Measurements from ENCODE around the gene STIMATE.

- TF ChIP-seq CTCF (conservative IDR thresholded peaks at IDR 0.05; ENCODE audit: low read depth in 2 of 2) (no peak; a peak in 1 of 4 replicates), POLR2AphosphoS5 (IDR thresholded peaks at IDR 0.05; ENCODE audit: low read depth) (no peak), EZH2 (IDR thresholded peaks at IDR 0.05; ENCODE audit: low read depth, unreplicated experiment) (no peak), EZH2phosphoT487 (IDR thresholded peaks at IDR 0.05; ENCODE audit: unreplicated experiment) (no peak), REST (IDR thresholded peaks at IDR 0.05; ENCODE audit: unreplicated experiment) (no peak), STAT1 (IDR thresholded peaks at IDR 0.05; ENCODE audit: unreplicated experiment) (no peak), JUNB (IDR thresholded peaks at IDR 0.05; ENCODE audit: unreplicated experiment) (no peak)
These were observed 17.3 kb downstream of the STIMATE start for GRCh38 chr3:52880047-52880446.

Measured in GM23338 (cell line).